Right cardiac atrium (tissue), 5 donors: ENCODE data around the gene SNED1. TPM values are rescaled to one million over a fixed set of nuclear protein-coding genes. Genes with fewer than 3 reads are reported as not detected.

Source experiments
- ATAC-seq, 2 donors: fragments of 200-7000 bp; cut with Tn5 transposase; one replicate each; pipeline versions ENCODE4 v1.8.0 to v1.9.1; 2020; ENCODE audit warnings: moderate library complexity in 2 of 2, mild to moderate bottlenecking in 1 of 2
- DNase-seq, 3 donors: peaks; one replicate each; pipeline ENCODE4 v3.0.0-alpha.2; 2020
- H3K27ac ChIP-seq: one replicate; pipeline ENCODE4 v1.5.1; 2013; ENCODE audit warnings: mild to moderate bottlenecking, low read length, control low read depth, moderate library complexity
- H3K27me3 ChIP-seq: one replicate; pipeline ENCODE4 v1.6.1; 2013; ENCODE audit not compliant: control insufficient read depth, insufficient read depth
- H3K4me1 ChIP-seq: one replicate; pipeline ENCODE4 v1.6.1; 2013; ENCODE audit warnings: low read length; ENCODE audit not compliant: control insufficient read depth, insufficient read depth
- H3K4me3 ChIP-seq: one replicate; pipeline ENCODE4 v1.5.1; 2013; ENCODE audit warnings: low read length, control low read depth
- H3K9me3 ChIP-seq: one replicate; pipeline ENCODE4 v1.6.1; 2013; ENCODE audit warnings: low read length; ENCODE audit not compliant: control insufficient read depth
- WGBS: extraction: QIAGEN DNeasy Blood & Tissue Kit; methylation state at CpG from one replicate; pipeline ENCODE4 v1.1.7; 2013; 5-methylcytosine and 5-hydroxymethylcytosine counted together
- intact Hi-C, 4 donors: fragments of 100-400 bp; cut with DNase I; formaldehyde crosslinking; loops; one replicate each; pipeline versions ENCODE4 v1.11.0 to v1.14.0; 2022 to 2023
- polyA plus RNA-seq: library from polyadenylated mRNA; stranded (reverse); fragments of 200-250 nt; gene quantifications from one replicate; pipeline ENCODE4 v1.2.3, GENCODE V29; 2013
- total RNA-seq, 4 donors: library from RNA; stranded (reverse); fragmentation: NEBNext Ultra II Directional; extraction: Animal tissue kit (Norgen Biotek cat#: 25700); gene quantifications; one replicate each; pipeline ENCODE4 v1.2.1, GENCODE V29; 2021
- donor health status: healthy with polysubstance abuse.
- donor health status: DM: no; HTN: yes; CAD: no.
- donor health status: DM: no; HTN: no; CAD: no.
- donor health status: DM: no; HTN: yes; CAD: no; lungs with severe emphysema.
- donor health status: DM: yes; HTN: yes; CAD: no.

The SNED1 gene
- total and polyA plus RNA-seq, 5 donors = 6.7 to 19.2 (median 15.8) TPM

DNA sequence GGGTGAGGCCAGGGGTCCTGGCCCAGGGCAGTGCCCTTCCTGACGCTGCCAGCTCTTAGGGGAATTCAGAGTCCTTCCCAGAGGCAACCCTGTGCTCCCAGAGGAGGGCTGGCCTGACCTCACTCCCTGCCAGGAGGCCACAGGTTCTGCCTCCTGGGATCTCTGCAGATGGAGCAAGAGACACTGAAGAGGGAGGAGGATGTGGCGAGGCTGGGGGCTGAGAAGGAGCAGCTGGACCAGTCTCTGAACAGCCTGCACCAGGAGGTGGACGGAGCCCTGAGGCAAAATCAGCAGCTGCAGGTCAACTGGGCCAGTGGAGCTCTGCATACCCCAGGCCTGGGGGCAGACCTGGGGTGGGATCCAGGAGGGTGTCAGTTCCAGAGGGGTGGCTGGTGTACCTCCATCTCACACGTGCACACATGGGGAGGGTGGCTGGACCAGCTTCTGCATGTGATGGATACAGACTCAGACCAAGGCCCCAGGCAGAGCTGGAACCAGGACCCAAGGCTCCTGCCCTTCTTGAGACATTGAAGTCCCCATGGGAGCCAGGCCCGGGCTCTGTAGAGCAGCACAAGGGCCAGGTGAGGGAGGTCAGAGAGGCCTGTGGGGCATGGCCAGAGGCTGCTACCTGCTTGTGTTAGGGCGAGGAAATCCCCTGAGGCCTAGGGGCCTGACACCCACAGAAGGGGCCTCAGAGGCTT is 9.7 kb upstream of the SNED1 start:
- peak; percentile 10 to 49 (median 46) for DNase-seq
- Histone ChIP-seq H3K27ac (no peak overlapping the region), H3K9me3 (no peaks in the 10 kb centered on the region), H3K4me3 (no peak overlapping the region), H3K4me1 (peaks cover 4% of the 10 kb centered on the region), H3K27me3 (no peaks in the 10 kb centered on the region)
- intact Hi-C loops = loop anchor here in 1 of 4 donors (10.0 kb wide), 1 partner anchor 134 kb away; no protein-coding TSS in a partner anchor
- ATAC-seq = no peak
- WGBS = 93% methylated on average over 6 of the region's 6 CpGs

DNA sequence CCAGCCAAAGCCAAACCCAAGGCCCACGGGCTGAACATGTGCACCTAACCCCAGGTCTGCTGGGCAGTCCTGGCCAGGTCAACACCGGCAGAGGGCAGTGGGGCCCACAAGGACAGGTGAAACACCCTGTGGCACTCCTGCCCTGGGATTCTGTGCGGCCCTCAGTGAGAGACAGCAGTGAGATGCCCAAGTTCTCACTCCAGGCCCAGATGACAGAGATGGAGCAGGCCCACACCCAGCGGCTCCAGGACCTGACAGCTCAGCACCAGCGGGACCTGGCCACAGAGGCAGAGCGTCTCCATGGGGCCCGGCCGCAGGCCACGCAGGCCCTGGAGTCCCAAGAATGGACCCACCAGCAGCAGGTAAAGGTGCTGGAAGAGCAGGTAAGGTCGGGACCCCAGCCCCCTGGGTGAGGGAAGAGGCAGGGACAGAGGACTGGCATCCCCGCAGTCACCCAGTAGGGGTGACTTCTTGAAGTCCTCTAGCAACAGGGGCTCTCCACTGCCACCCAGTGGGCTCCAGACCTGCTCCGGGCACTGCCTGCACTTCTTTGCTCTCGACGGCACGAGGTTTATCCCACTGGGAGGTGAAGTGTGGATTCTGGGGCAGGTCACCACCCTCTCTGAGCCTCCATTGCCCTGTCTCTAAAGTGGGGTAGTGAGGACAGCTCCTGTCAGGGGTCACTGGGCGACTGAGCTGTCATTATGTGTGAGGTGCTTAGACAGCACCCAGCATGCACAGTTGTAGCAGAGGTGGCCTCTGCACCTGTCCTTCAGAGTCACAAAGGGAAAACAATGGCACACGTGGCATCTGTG is 8.8 kb upstream of the SNED1 start:
- 78% methylated on average over 17 of the region's 17 CpGs for WGBS
- intact Hi-C loops = loop anchor here (5.0 to 10.0 kb wide), 3 partner anchors 75 to 135 kb away; no protein-coding TSS in a partner anchor
- Histone ChIP-seq H3K9me3 (no peaks in the 10 kb centered on the region), H3K27ac (no peak overlapping the region), H3K4me3 (no peak overlapping the region), H3K27me3 (no peaks in the 10 kb centered on the region), H3K4me1 (peaks cover 4% of the 10 kb centered on the region)
- ATAC-seq (no peak), DNase-seq (peak; percentile 60 to 81 (median 72))

DNA sequence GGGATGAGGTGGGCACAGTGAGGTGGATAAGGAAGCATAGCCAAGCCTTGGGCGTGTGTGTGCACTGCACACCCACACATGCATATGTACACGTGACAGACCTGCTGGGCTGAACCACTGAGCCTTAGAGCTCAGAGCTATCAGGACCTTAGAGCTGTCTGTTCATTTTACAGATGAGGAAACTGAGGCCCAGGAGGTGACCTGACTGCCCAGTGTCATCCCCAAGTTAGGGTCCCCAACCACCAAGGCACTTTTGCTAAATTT is 8.2 kb upstream of the SNED1 start:
- no peak for ATAC-seq
- Histone ChIP-seq H3K4me3 (no peak overlapping the region), H3K4me1 (peaks cover 7% of the 10 kb centered on the region), H3K27ac (no peak overlapping the region), H3K27me3 (no peaks in the 10 kb centered on the region), H3K9me3 (no peaks in the 10 kb centered on the region)
- intact Hi-C loops = loop anchor here (5.0 to 10.0 kb wide), 2 partner anchors 75 to 78 kb away; no protein-coding TSS in a partner anchor
- DNase-seq = peak in 1 of 3 donors; percentile 35
- WGBS = 78% methylated on average over 2 of the region's 2 CpGs

DNA sequence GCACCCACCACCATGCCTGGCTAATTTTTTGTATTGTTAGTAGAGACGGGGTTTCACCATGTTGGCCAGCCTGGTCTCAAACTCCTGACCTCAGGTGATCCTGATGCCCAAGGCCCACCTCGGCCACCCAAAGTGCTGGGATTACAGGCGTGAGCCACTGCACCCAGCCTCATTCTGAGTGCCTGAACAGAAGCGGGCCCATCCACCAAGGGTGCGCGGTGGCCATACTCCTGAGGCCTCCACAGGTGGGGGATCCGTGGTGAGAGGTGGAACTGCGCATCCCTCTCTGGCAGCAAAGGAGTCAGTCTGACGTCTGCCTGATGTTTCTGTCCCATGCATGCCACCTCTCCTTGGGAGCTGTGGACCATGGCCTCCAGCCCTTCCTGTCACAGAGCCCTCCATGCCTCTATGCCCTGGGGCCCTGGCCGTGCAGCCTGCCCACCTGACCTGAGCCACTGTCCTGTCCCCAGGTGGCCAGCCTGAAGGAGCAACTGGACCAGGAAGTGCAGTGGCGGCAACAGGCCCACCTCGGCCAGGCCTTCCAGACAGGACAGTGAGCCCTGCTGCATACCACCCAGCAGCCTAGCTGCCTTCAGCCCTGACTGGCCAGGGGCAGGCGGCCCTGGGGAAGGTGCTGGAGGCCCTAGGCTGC is 7.6 kb upstream of the SNED1 start:
- DNase-seq (peak; percentile 18 to 61 (median 49)), ATAC-seq (no peak)
- H3K4me1 ChIP-seq = peaks cover 8% of the 10 kb centered on the region
- intact Hi-C loops = loop anchor here (5.0 to 10.0 kb wide), 2 partner anchors 76 to 79 kb away; no protein-coding TSS in a partner anchor
- no peak overlapping the region for H3K4me3 ChIP-seq
- H3K27ac ChIP-seq = peak overlapping the region; percentile 14
- H3K9me3 ChIP-seq = no peaks in the 10 kb centered on the region
- WGBS = 94% methylated on average over 13 of the region's 13 CpGs
- H3K27me3 ChIP-seq = no peaks in the 10 kb centered on the region

DNA sequence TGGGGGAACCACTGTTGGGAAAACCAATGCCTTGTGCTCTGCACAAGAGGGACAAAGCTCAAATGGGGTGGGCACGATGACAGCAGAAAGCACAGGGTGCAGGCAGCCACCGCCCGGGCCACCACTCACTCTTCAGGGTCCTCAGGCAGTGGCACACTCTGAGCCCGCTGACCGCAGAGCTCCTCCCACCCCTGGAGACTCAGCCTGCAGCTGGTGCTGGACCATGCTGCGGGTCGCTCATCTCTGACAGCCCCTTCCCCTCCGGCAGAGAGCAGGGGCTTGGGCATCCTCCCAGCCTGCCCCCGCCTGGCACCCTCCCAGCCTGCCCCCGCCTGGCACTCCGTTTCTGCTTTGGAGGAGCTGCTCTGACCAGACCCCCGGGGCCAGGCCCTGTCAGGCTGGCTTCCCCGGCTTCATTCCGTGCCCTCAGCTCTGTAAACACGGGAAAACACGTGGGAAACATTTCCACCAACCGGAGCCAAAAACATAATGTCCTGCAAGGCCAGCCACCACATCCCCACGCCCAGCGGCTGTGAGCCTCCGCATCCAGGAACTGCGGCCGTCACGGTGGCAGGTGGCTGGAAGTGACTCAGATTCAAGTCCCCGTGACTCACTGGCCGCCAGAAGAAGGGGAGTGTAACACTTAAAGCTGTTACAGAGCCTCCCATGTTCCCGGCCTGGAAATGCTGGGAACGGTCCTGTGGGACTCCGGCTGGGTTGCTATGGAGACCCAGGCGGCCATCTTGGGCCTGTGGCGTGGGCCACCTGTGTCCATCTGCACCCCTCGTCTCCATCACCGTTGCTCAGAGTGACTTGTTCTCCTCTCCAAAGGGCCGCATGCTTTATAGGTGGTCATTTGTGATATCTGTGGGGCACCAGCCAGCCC is 6.8 kb upstream of the SNED1 start:
- intact Hi-C loops = loop anchor here (5.0 to 10.0 kb wide), 2 partner anchors 77 to 79 kb away; no protein-coding TSS in a partner anchor
- Histone ChIP-seq H3K4me1 (peaks cover 13% of the 10 kb centered on the region), H3K27me3 (no peaks in the 10 kb centered on the region), H3K9me3 (no peaks in the 10 kb centered on the region), H3K27ac (peak overlapping the region; percentile 59), H3K4me3 (no peak overlapping the region)
- peak; percentile 92 to 95 (median 95) for DNase-seq
- ATAC-seq = peak; percentile 78 to 86
- 48% methylated on average over 33 of the region's 33 CpGs for WGBS

DNA sequence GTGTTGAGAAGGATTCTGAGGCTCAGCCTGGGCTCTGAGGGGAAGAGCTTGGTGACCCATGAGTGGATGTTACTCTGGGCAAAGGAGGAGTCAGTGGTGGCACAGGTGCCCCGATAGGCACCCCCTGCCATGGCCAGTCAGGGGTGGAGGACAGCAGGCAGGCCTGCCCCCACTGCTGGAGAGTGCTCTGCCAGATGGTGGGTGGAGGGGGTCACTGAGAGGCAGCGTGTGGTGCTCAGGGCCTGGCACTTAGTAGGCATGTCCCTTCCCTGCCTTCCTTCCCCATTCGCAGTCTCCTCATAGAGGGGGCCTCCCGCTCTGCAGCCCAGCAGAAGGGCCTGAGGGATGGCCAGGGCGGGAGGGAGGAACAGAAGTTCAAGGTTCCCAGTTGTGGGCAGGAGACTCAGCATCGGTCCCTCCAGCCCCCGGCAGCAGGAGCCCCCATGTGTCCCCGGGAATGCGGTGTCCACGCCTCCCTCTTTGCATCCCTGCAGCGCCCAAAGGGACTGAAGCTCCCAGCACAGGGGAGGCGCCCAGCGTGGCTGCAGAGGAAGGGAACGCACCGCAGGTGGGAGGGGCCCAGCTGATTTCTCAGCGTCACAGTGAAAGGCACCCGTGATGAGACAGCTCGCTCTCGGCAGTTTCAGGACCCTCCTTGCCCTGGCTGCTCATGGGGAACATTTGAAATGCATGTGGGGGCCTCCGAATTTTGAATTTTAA is 5.7 kb upstream of the SNED1 start:
- 75% methylated on average over 20 of the region's 20 CpGs for whole genome bisulfite sequencing
- ATAC-seq (no peak), DNase-seq (peak; percentile 18 to 60 (median 56))
- intact Hi-C loops = loop anchor here (5.0 to 10.0 kb wide), 2 partner anchors 78 to 80 kb away; no protein-coding TSS in a partner anchor
- Histone ChIP-seq H3K9me3 (no peaks in the 10 kb centered on the region), H3K27ac (no peak overlapping the region), H3K4me1 (peaks cover 12% of the 10 kb centered on the region), H3K27me3 (no peaks in the 10 kb centered on the region), H3K4me3 (no peak overlapping the region)

DNA sequence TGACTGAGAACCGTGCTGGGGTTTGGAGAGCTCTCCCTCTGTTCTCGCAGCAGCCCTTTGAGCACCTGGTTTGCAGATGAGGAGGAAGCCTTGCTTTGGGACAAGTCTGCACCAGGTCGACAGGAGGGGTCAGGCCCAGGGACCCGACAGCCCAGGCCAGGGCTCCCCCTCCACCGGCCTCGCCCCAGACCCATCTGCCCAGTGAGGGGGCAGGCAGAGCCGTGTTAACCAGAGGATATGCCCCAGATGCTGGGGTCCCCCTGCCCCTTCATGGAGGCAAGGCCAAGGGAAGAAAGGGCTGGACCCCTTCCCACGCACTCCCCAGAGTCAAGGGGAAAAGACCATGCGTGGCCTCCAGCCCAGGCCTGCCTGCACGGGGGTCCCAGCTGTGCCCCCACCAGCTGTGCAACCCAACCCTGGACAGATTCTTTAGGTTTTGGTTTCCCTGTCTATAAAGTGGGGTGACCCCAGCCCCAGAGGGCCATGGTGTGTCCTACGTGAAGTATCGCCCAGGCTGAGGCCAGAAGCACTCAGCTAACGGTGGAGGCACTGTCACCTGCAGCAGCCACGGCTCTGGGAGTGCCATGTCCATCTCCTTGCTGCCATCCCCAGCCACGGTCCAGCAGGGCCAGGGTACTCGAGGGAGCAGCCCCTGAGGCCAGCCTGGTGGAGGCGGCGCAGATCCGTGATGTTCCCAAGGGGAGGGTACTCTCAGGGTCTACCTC is 4.8 kb upstream of the SNED1 start:
- intact Hi-C loops = loop anchor here (5.0 to 10.0 kb wide), 2 partner anchors 79 to 81 kb away; no protein-coding TSS in a partner anchor
- Histone ChIP-seq H3K4me1 (peaks cover 12% of the 10 kb centered on the region), H3K27ac (no peak overlapping the region), H3K9me3 (no peaks in the 10 kb centered on the region), H3K4me3 (no peak overlapping the region), H3K27me3 (no peaks in the 10 kb centered on the region)
- peak in 1 of 3 donors; percentile 58 for DNase-seq
- ATAC-seq = no peak
- 89% methylated on average over 19 of the region's 19 CpGs for WGBS

DNA sequence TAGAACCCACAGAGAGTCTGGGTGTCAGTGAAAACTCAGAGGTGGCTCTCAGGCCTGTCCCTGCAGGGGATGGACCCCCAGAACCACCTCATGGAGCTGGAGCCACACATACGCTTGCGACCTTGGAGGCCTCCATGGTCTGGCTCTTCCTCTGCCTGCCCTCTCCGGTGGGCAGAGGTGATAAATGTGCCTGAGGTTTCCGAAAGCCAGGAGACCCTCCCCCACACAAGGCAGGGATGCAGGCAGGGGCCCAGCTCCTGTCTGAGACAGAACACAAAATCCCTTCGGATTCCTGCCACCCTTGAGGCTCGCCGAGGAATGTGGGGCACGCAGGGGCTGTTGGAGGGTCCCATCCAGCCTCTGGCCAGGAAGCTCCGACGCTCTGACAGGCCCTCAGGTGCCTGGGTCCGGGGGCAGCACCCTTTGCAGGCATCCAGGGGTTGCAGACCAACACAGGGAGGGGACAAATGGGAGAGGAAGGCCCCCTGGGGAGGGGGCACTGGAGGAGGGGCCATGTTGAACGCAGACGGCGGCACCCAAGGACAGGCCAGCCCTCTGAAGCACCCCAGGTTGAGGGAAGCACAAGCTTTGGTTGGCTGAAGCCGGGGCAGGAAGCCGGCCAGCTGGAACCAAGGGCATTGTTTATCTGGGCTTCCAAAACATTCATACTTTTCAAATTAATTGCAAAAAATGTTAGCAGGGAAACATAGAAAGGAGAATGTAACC is 4.1 kb upstream of the SNED1 start:
- Histone ChIP-seq H3K4me3 (no peak overlapping the region), H3K27ac (no peak overlapping the region), H3K4me1 (peaks cover 12% of the 10 kb centered on the region), H3K9me3 (no peaks in the 10 kb centered on the region), H3K27me3 (no peaks in the 10 kb centered on the region)
- DNase-seq (peak; percentile 44 to 86 (median 82)), ATAC-seq (no peak)
- WGBS = 65% methylated on average over 16 of the region's 16 CpGs
- intact Hi-C loops = loop anchor here (5.0 to 10.0 kb wide), 2 partner anchors 80 to 82 kb away; no protein-coding TSS in a partner anchor
